Subcutaneous abdominal adipose tissue (tissue), 5 donors: Measurements from ENCODE around the gene CST9L.

Experiments
- H3K27ac ChIP-seq: one replicate; pipeline ENCODE4 v1.7.0; 2013; ENCODE audit warnings: low read depth, mild to moderate bottlenecking, inconsistent platforms, low read length, moderate library complexity
- H3K27me3 ChIP-seq, 5 donors: one replicate each; pipeline ENCODE4 v1.7.0; 2013; ENCODE audit warnings: low read length in 5 of 5, inconsistent platforms in 1 of 5; ENCODE audit not compliant: control insufficient read depth in 5 of 5, insufficient read depth in 4 of 5
- H3K36me3 ChIP-seq, 5 donors: one replicate each; pipeline ENCODE4 v1.7.0; 2013; ENCODE audit warnings: low read length in 5 of 5; ENCODE audit not compliant: control insufficient read depth in 5 of 5, insufficient read depth in 5 of 5
- H3K4me1 ChIP-seq, 5 donors: one replicate each; pipeline ENCODE4 v1.7.0; 2013; ENCODE audit warnings: low read length in 5 of 5, mild to moderate bottlenecking in 3 of 5, moderate library complexity in 1 of 5; ENCODE audit not compliant: control insufficient read depth in 5 of 5, insufficient read depth in 5 of 5
- H3K4me3 ChIP-seq, 5 donors: one replicate each; pipeline ENCODE4 v1.7.0; 2013; ENCODE audit warnings: low read length in 5 of 5, low read depth in 1 of 5
- H3K9ac ChIP-seq, 5 donors: one replicate each; pipeline ENCODE4 v1.7.0; 2013; ENCODE audit warnings: low read length in 5 of 5, mild to moderate bottlenecking in 4 of 5, moderate library complexity in 3 of 5
- H3K9me3 ChIP-seq, 5 donors: one replicate each; pipeline ENCODE4 v1.7.0; 2013; ENCODE audit warnings: low read length in 5 of 5; ENCODE audit not compliant: control insufficient read depth in 5 of 5
- donor health status: healthy.
- donor health status: healthy.
- donor health status: healthy.
- donor health status: healthy.
- donor health status: healthy.

CST9L gene

DNA sequence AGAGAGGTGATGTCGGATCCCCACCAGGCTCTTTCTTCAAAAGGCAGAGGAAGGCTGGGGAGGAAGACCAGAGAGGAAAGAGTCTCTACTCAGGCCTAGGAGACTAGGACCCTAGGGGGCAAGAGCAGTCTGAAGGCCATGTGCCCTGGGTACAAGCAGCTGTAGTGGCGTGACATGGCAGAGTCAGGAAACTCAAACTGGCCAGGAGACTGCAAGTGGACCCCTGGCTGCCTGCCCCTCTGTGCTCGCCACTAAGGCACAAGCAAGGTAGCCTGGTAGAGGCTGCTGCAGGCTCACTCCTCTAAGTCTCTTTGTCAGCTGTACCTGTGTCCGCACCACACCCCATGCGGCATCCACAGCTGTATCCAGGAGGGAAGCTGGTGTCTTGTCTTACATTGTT is 19.9 kb downstream of the CST9L start:
- Histone ChIP-seq H3K36me3 (no peaks in the 10 kb centered on the region), H3K4me1 (no peaks in the 10 kb centered on the region), H3K27ac (no peak overlapping the region), H3K4me3 (no peak overlapping the region), H3K9ac (no peak overlapping the region), H3K27me3 (peaks cover 0 to 5% (median 2%) of the 10 kb centered on the region in 5 donors), H3K9me3 (no peaks in the 10 kb centered on the region)

DNA sequence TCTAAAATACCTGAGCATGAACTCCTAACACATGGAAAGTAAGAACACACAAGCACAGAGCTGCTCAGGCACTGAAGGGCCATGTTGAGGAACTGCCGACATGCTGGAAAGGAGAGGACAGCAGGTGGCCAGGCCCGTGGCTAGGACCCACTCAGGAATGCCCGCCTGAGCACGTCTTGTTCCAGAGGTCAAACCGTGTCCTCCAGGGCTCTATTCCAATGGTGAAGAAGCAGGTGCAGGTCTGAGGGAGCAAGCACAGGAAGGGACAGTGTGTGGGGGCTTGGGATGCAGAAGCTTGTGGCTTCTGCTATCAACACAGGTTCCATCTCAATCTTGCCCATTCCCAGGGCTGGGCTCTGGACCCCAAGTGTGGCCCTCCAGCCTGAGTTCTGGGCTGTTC is 20.7 kb downstream of the CST9L start:
- peaks cover 0 to 5% (median 2%) of the 10 kb centered on the region in 5 donors for H3K27me3 ChIP-seq
- no peak overlapping the region for H3K27ac ChIP-seq
- no peak overlapping the region for H3K9ac ChIP-seq
- no peaks in the 10 kb centered on the region for H3K36me3 ChIP-seq
- H3K4me3 ChIP-seq: no peak overlapping the region
- H3K9me3 ChIP-seq: peaks cover 0 to 5% (median 0%) of the 10 kb centered on the region in 5 donors
- H3K4me1 ChIP-seq: no peaks in the 10 kb centered on the region

DNA sequence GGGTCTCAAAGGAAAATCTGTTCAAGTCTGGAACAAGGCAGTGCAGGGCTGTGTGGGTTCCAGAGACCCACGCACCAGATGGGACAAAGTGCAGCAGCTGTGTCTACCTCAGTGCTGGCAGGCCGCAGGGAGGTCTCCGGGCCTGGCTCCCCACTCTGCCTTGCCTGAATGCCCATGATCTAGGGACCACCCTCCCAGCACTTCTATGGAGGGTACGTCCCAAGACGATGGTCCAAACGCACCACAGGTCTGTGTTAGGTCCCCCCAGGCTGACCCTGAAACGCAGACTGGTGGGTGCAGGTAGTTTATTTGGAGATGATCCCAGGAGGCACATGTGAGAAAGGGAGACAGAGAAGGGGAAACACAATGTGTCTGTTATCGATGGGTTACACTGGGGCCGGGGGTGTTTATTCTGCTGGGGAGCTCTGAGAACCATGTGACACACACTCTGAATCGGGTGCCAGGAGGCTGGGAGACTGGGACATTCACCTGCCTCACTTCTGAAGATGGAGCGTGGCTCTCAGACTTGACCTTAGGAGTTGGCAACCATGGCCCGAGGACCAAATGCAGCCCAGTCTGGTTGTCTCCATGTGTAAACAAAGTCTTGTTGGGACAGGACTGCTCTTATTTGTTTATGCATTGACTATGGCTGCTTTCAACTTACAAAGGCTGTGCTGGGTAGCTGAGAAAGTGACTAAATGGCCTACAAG is 21.7 kb downstream of the CST9L start:
- H3K9ac ChIP-seq: no peak overlapping the region
- H3K4me1 ChIP-seq: no peaks in the 10 kb centered on the region
- H3K27me3 ChIP-seq: peaks cover 0 to 5% (median 2%) of the 10 kb centered on the region in 5 donors
- H3K9me3 ChIP-seq: peaks cover 0 to 5% (median 0%) of the 10 kb centered on the region in 5 donors
- no peaks in the 10 kb centered on the region for H3K36me3 ChIP-seq
- no peak overlapping the region for H3K4me3 ChIP-seq
- H3K27ac ChIP-seq: no peak overlapping the region

DNA sequence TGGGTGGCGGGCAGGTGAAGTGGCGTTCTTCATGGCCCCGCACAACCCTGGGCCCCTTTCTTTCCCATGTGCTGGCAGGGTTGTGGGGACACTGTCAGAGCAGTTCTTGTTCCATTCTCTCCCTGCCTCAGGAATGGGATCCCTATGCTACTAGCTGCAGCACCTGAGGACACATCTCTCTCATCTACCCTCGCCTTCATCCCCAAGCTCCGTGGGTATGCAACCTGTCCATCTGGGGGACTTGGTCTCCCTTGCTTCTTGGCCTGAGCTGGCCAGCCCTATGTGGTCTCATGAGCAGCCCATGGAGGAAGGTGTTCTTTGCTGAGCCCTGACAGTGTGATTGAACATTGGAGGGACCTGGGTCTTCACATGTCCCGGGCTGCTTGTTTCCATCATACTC is 24.2 kb downstream of the CST9L start:
- no peak overlapping the region for H3K9ac ChIP-seq
- peaks cover 0 to 5% (median 0%) of the 10 kb centered on the region in 5 donors for H3K9me3 ChIP-seq
- no peak overlapping the region for H3K4me3 ChIP-seq
- no peaks in the 10 kb centered on the region for H3K4me1 ChIP-seq
- H3K27me3 ChIP-seq: peaks cover 0 to 2% (median 0%) of the 10 kb centered on the region in 5 donors
- H3K27ac ChIP-seq: no peak overlapping the region
- no peaks in the 10 kb centered on the region for H3K36me3 ChIP-seq

DNA sequence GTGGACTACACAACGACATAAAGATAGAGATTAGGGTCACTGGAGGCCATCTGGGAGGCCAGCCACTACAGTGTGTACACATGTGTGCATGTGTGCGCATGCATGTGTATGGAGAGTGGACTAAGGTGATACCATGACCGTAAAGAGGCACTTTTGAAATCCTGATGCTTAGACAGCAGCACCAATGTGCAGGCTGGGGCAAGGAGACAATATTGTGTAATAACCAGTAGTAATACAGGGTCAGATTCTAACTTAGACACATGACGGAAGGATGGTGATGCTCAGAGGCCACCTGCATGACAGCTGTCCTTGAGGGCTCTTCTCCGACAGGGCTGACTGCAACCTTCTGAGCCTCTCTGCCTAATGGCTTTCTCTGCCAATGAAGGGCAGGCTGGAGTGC is 25.5 kb downstream of the CST9L start:
- H3K9ac ChIP-seq: no peak overlapping the region
- peaks cover 0 to 5% (median 0%) of the 10 kb centered on the region in 5 donors for H3K9me3 ChIP-seq
- no peaks in the 10 kb centered on the region for H3K36me3 ChIP-seq
- no peak overlapping the region for H3K27ac ChIP-seq
- H3K4me1 ChIP-seq: no peaks in the 10 kb centered on the region
- no peak overlapping the region for H3K4me3 ChIP-seq
- H3K27me3 ChIP-seq: peaks cover 0 to 1% (median 0%) of the 10 kb centered on the region in 5 donors

DNA sequence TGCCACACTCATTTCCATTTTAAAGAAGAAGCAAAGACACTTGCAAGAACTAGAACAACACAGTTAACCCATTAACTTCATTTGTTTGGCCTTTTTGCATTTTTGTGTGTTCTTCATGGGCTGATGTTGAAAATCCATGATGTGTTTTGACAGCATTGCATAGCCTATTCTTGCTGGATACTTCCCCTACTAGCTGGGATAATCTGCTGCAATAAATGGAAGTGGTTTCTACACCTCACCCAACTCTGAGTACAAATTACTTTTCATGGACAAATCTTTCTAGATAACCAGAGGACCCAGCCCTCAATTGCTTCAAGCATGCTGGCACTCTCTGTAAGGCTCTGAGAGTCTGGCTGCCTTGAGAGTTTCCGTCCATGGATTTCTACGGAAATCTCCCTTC is 26.5 kb downstream of the CST9L start:
- Histone ChIP-seq H3K9me3 (peaks cover 0 to 5% (median 0%) of the 10 kb centered on the region in 5 donors), H3K9ac (no peak overlapping the region), H3K27ac (no peak overlapping the region)

DNA sequence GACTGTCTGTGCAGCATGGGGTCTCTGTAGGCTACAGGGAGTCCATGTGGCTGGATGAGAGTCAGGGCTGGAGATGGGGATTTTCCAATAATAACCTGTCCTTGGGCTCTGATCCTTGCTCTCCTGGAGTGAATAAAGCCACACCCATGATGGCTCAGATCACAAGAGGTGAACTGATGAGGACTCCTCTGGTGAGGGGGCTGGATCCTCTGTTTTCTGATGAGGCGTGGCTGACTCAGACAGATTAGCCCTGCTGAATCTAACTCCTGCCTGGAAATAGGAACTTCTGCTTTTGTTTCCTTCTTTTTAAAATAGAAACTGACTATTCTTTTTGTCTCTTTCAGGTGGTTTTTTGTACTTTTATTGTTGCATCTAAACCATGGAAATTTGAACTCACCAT is 27.0 kb downstream of the CST9L start:
- no peak overlapping the region for H3K4me3 ChIP-seq
- no peak overlapping the region for H3K27ac ChIP-seq
- peaks cover 0 to 5% (median 0%) of the 10 kb centered on the region in 5 donors for H3K9me3 ChIP-seq
- no peak overlapping the region for H3K9ac ChIP-seq
- H3K4me1 ChIP-seq: peaks cover 0 to 4% (median 0%) of the 10 kb centered on the region in 5 donors
- H3K27me3 ChIP-seq: no peaks in the 10 kb centered on the region
- H3K36me3 ChIP-seq: no peaks in the 10 kb centered on the region

More for the DNA sequence above, 26.5 kb downstream of the CST9L start:
- Histone ChIP-seq H3K27me3 (no peaks in the 10 kb centered on the region), H3K4me1 (peaks cover 0 to under 1% (median 0%) of the 10 kb centered on the region in 5 donors), H3K36me3 (no peaks in the 10 kb centered on the region), H3K4me3 (no peak overlapping the region)

DNA sequence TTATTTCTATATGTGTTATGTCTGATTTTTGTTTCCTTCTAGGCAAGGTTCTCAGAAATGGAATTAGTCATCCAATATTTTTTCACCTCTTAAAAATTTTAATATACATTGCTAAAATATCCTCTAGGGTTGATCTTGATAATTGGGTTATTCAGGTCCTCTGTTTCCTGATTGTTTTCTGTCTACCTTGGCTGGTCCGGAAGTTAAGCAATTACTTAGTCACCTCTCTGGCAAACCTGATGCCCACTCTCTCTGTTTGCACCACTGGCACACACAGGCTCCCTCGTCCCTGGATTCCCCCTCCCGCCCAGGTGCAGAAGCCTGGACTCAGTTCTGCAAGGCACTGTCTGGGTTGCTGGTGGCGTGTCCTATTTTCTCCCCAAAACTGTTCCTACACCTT is 27.7 kb downstream of the CST9L start:
- Histone ChIP-seq H3K9me3 (peaks cover 0 to 5% (median 0%) of the 10 kb centered on the region in 5 donors), H3K4me1 (peaks cover 0 to 5% (median 0%) of the 10 kb centered on the region in 5 donors), H3K36me3 (no peaks in the 10 kb centered on the region), H3K4me3 (no peak overlapping the region), H3K27me3 (no peaks in the 10 kb centered on the region), H3K27ac (no peak overlapping the region), H3K9ac (no peak overlapping the region)

DNA sequence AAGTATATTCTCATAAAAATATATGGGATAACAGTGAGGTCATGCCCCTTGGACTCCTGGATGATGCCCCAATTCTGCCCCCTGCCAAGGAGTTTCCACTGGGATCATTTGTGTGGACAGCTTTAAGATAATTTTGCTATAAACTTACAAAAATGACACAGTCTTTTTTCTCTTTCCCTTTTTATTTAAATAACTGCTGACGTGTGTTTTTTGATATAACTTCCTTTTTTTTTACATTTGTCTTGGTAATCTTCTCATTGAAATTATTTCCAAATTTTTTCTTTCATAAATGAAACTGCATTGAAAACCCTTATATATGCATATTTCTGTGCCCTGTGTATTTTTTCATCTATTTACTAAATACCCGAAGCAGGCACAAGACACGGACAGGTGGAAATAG is 31.3 kb downstream of the CST9L start:
- H3K27ac ChIP-seq: no peak overlapping the region
- no peak overlapping the region for H3K4me3 ChIP-seq
- H3K36me3 ChIP-seq: no peaks in the 10 kb centered on the region
- no peaks in the 10 kb centered on the region for H3K27me3 ChIP-seq
- H3K9ac ChIP-seq: no peak overlapping the region
- no peaks in the 10 kb centered on the region for H3K9me3 ChIP-seq
- H3K4me1 ChIP-seq: peaks cover 0 to 5% (median 0%) of the 10 kb centered on the region in 5 donors

DNA sequence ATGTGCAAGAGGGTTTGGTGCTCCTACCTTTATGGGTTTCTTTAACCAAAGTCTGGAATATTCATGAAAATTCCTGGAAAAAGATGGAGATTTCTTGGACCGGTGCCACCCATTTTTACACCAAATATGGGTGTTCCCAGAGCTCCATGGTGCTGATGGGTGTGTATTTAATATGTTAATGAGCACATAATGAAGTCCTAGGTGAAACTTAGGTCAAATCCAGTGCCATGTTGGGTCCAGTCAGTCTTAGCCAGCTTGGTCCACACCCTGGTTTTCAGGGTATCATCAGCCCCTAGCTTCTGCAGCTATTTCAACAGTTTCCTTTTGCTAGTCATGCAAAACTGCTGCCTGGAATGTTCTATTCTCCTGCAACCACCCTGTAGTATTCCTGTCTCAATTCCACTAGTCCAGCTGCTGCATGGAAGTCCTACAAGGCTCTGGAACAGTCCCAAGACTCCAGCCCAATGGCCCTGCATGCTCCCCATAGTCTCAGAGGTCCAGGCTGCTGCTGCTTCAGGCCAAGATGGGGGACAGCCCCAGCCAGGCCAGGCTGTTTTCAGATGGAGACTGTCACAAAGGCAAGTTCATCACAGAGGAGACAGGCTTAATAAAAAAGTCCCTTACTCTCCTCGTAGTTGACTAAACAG is 31.8 kb downstream of the CST9L start:
- no peaks in the 10 kb centered on the region for H3K36me3 ChIP-seq
- no peaks in the 10 kb centered on the region for H3K9me3 ChIP-seq
- no peak overlapping the region for H3K9ac ChIP-seq
- H3K4me3 ChIP-seq: no peak overlapping the region
- peaks cover 0 to 5% (median 0%) of the 10 kb centered on the region in 5 donors for H3K4me1 ChIP-seq
- no peaks in the 10 kb centered on the region for H3K27me3 ChIP-seq
- H3K27ac ChIP-seq: no peak overlapping the region
